Right lobe of liver (tissue), 6 donors: ENCODE data around the gene ATCAY. TPM values are rescaled to one million over a fixed set of nuclear protein-coding genes. Genes with fewer than 3 reads are reported as not detected.
A peak's percentile ranks its signal among the peaks of the same experiment; 100 is the strongest.

Experiments
- ATAC-seq, 4 donors: fragments of 200-7000 bp; cut with Tn5 transposase; one replicate each; pipeline ENCODE4 v1.9.1; 2020; ENCODE audit warnings: mild to moderate bottlenecking in 4 of 4, moderate library complexity in 4 of 4
- DNase-seq, 3 donors: peaks; one replicate each; pipeline ENCODE4 v3.0.0-alpha.2; 2020
- H3K27ac ChIP-seq, 3 donors: fragments of 200-600 bp; one replicate each; pipeline ENCODE4 v1.8.0; 2022
- H3K27me3 ChIP-seq, 2 donors: fragments of 200-600 bp; one replicate each; pipeline ENCODE4 v1.8.0; 2022
- H3K36me3 ChIP-seq, 4 donors: fragments of 200-600 bp; sonication (generic) in 1 of 4; one replicate each; pipeline versions ENCODE4 v1.5.1 to v1.8.0; 2017 to 2022; ENCODE audit warnings: control low read depth in 1 of 4
- H3K4me1 ChIP-seq, 4 donors: fragments of 200-600 bp; sonication (generic) in 1 of 4; one replicate each; pipeline versions ENCODE4 v1.5.1 to v1.8.0; 2017 to 2022; ENCODE audit warnings: control low read depth in 1 of 4
- H3K4me3 ChIP-seq, 3 donors: fragments of 200-600 bp; one replicate each; pipeline ENCODE4 v1.8.0; 2022
- H3K9me3 ChIP-seq, 4 donors: fragments of 200-600 bp; sonication (generic) in 1 of 4; one replicate each; pipeline versions ENCODE4 v1.5.1 to v1.8.0; 2017 to 2022; ENCODE audit warnings: control low read depth in 1 of 4
- POLR2A ChIP-seq: fragments of 450-650 bp; IDR thresholded peaks from one replicate; pipeline ENCODE4 v1.6.1; 2017; ENCODE audit warnings: antibody characterized with exemption, mild to moderate bottlenecking
- WGBS: methylation state at CpG from one replicate; pipeline ENCODE4 v1.1.6; 2018; ENCODE audit warnings: low coverage, low lambda C conversion rate; ENCODE audit not compliant: insufficient coverage; ENCODE audit errors: missing lambda C conversion rate; 5-methylcytosine and 5-hydroxymethylcytosine counted together
- intact Hi-C, 2 donors: fragments of 100-400 bp; cut with DNase I; formaldehyde crosslinking; loops; one replicate each; pipeline versions ENCODE4 v1.11.2 to v1.14.1; 2022
- total RNA-seq, 6 experiments: library from RNA; depleted of rRNA in 2 of 6; stranded (reverse); fragments of >200 nt in 2 of 6; fragmentation: NEBNext Ultra II Directional in 3 of 6; extraction: Animal tissue kit (Norgen Biotek cat#: 25700) in 3 of 6; gene quantifications; one replicate each; pipeline versions ENCODE4 v1.1.0 to v1.2.4, GENCODE V29; 2016 to 2023
- TF ChIP-seq, protein P1 (sequence below), 4 donors: fragments of 200-600 bp in 3 of 4; fragments of 450-650 bp in 1 of 4; IDR thresholded peaks; one replicate each; pipeline versions ENCODE4 v1.5.1 to v1.8.0; 2016 to 2022; ENCODE audit warnings: antibody characterized with exemption in 4 of 4, mild to moderate bottlenecking in 2 of 4
- donor health status: DM: no; HTN: yes; CAD: no.
- donor health status: DM: no; HTN: no; CAD: no.
- donor health status: DM: no; HTN: no; CAD: no.
- donor health status: DM: no; HTN: yes; CAD: no.
- donor health status: DM: no; HTN: yes; CAD: no.

The ATCAY gene
- total RNA-seq, 6 experiments from 2014 or later = not detected

DNA sequence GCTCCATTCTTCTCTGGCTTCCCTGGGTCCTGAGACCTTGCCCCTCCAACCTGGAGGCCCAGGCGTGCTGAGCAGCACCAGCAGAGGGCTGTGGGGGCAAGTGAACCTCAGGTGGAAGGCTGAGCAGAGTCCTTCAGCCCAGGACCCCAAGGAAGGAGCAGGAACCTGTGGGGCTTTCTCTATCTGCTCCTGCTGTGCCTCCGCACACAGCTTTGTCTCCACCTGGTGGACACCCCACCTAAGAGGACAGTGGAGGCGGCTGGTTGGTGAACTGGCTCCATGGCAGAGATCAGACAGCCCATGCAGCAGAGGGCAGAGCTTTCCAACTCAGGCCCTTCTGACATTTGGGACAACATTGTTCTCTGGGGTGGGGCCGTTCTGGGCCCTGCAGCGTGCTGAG lies 31.4 kb upstream of the ATCAY start:
- Histone ChIP-seq H3K27me3 (no peaks in the 10 kb centered on the region), H3K4me1 (no peaks in the 10 kb centered on the region), H3K9me3 (no peaks in the 10 kb centered on the region), H3K4me3 (no peak overlapping the region), H3K27ac (no peak overlapping the region), H3K36me3 (no peaks in the 10 kb centered on the region)
- DNase-seq = no peak
- 27% methylated on average over 3 of the region's 5 CpGs for WGBS
- TF ChIP-seq, protein P1, sequence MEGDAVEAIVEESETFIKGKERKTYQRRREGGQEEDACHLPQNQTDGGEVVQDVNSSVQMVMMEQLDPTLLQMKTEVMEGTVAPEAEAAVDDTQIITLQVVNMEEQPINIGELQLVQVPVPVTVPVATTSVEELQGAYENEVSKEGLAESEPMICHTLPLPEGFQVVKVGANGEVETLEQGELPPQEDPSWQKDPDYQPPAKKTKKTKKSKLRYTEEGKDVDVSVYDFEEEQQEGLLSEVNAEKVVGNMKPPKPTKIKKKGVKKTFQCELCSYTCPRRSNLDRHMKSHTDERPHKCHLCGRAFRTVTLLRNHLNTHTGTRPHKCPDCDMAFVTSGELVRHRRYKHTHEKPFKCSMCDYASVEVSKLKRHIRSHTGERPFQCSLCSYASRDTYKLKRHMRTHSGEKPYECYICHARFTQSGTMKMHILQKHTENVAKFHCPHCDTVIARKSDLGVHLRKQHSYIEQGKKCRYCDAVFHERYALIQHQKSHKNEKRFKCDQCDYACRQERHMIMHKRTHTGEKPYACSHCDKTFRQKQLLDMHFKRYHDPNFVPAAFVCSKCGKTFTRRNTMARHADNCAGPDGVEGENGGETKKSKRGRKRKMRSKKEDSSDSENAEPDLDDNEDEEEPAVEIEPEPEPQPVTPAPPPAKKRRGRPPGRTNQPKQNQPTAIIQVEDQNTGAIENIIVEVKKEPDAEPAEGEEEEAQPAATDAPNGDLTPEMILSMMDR (IDR thresholded peaks at IDR 0.05) = peak in 3 of 4 donors; percentile 11 to 34 (median 16)
- no peak for TF ChIP-seq POLR2A
- intact Hi-C loops = no loop called here
- peak; percentile 20 to 67 (median 56) for ATAC-seq

GRCh38 chr19:3849787-3850186 lies 30.7 kb upstream of the ATCAY start:
- H3K27me3 ChIP-seq = no peaks in the 10 kb centered on the region
- intact Hi-C loops = loop anchor here in 1 of 2 donors (10.0 kb wide), 1 partner anchor 365 kb away; no protein-coding TSS in a partner anchor
- H3K4me3 ChIP-seq = no peak overlapping the region
- H3K27ac ChIP-seq = no peak overlapping the region
- WGBS = no CpG with 5 or more reads among the region's 12 CpGs
- H3K4me1 ChIP-seq = no peaks in the 10 kb centered on the region
- TF ChIP-seq, protein P1 (IDR thresholded peaks at IDR 0.05) = no peak
- TF ChIP-seq POLR2A = no peak
- H3K9me3 ChIP-seq = no peaks in the 10 kb centered on the region
- no peak for ATAC-seq
- no peak for DNase-seq
- no peaks in the 10 kb centered on the region for H3K36me3 ChIP-seq

DNA sequence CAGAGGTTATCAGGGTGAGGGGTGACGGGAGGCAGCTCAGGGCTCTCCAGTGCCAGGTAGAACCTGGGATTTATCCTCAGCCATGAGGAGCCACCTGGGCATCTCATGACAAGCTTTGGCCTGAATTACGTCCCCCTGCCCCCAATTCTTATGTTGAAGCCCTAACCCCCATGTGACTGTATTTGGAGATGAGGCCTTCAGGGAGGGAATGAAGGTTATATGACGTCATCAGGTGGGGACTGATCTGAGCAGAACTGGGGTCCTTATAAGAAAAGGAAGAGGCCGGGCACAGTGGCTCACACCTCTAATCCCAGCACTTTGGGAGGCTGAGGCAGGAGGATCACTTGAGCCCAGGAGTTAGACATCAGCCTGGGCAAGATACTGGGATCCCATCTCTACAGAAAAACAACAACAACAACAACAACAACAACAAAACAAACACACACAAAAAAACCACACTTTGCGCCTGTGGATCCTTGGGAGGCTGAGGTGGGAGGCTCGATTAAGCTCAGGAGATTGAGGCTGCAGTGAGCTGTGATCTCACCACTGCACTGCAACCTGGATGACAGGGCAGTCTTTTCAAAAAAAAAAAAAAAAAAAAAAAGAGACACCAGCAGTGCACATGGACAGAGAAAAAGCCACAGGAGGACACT lies 30.0 kb upstream of the ATCAY start:
- H3K4me3 ChIP-seq = no peak overlapping the region
- intact Hi-C loops = loop anchor here in 1 of 2 donors (10.0 kb wide), 1 partner anchor 364 kb away; no protein-coding TSS in a partner anchor
- no peak for DNase-seq
- ATAC-seq = no peak
- no peak overlapping the region for H3K27ac ChIP-seq
- H3K9me3 ChIP-seq = no peaks in the 10 kb centered on the region
- H3K36me3 ChIP-seq = no peaks in the 10 kb centered on the region
- no peaks in the 10 kb centered on the region for H3K27me3 ChIP-seq
- TF ChIP-seq POLR2A = no peak
- TF ChIP-seq, protein P1 (IDR thresholded peaks at IDR 0.05) = no peak
- WGBS = 68% methylated on average over 4 of the region's 6 CpGs
- H3K4me1 ChIP-seq = no peaks in the 10 kb centered on the region

DNA sequence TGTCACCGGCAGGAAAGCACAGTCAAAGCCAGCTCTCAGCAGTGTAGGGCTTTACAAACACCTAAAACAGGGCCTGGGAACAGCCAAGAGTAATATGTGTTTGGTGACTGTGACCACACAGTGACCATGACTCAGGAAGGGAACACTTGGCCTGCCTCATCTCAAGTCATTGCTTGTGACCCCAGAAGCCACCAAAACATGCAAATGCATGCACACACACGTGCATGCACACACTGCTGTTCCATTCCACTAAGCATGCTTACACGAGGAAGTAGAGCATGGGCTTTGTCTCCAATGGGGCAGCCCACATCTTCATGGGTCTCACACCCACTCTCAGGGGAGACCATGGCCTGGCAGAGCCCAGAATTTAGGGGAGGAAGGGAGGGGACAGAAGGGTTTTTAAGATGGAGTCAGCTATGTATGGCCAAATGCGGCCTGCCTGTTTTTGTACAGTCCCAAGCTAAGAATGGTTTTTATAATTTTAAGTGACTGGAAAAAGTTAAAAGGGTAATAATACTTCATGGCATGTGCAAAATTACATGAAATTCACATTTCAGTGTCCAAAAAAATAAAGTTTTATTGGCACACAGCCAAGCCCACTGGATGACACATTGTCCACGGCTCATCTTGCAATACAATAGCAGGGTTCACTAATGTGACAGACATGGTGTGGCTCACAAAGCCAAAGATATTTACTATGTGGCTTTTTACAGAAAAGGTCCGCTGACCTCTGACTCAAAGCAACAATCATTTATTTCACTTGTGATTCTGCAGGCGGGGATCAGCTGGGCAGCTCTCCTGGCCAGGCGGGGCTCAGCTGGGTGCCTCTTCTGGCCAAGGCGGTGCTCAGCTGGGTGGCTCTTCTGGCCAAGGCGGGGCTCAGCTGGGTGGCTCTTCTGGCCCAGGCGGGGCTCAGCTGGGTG lies 29.0 kb upstream of the ATCAY start:
- WGBS = 95% methylated on average over 4 of the region's 11 CpGs
- intact Hi-C loops = loop anchor here in 1 of 2 donors (10.0 kb wide), 1 partner anchor 363 kb away; no protein-coding TSS in a partner anchor
- Histone ChIP-seq H3K36me3 (no peaks in the 10 kb centered on the region), H3K4me1 (no peaks in the 10 kb centered on the region), H3K4me3 (no peak overlapping the region), H3K27me3 (no peaks in the 10 kb centered on the region), H3K9me3 (no peaks in the 10 kb centered on the region), H3K27ac (no peak overlapping the region)
- ATAC-seq = no peak
- DNase-seq = no peak
- TF ChIP-seq, protein P1 (IDR thresholded peaks at IDR 0.05) = no peak
- no peak for TF ChIP-seq POLR2A
